GM23248 (cell line): ENCODE results near the gene PHRF1.

Experiments used
- EZH2 ChIP-seq: fragments of 200-600 bp; sonication (generic); IDR thresholded peaks from 2 replicates; pipeline ENCODE4 v1.6.1; 2018; ENCODE audit warnings: antibody characterized with exemption, mild to moderate bottlenecking; ENCODE audit not compliant: insufficient read depth, poor library complexity, severe bottlenecking
- EZH2phosphoT487 ChIP-seq: fragments of 200-600 bp; sonication (generic); IDR thresholded peaks from 2 replicates; pipeline ENCODE4 v1.6.1; 2018; ENCODE audit warnings: antibody characterized with exemption, moderate library complexity, mild to moderate bottlenecking, low read depth; ENCODE audit not compliant: insufficient read depth

- TF ChIP-seq EZH2 = no peak
- no peak for TF ChIP-seq EZH2phosphoT487
Measured at GRCh38 chr11:660281-660680, 84.0 kb downstream of the PHRF1 start.
